Measurements from ENCODE around the gene ZMYND15.

GRCh38 chr17:4772235-4772613, 32.6 kb downstream of the ZMYND15 start:
- TF ChIP-seq EZH2phosphoT487 (IDR thresholded peaks at IDR 0.05; ENCODE audit: insufficient read depth, low read depth) (no peak), EZH2 (IDR thresholded peaks at IDR 0.05; ENCODE audit: insufficient read depth, poor library complexity, severe bottlenecking) (no peak)

Data from GM23248 (cell line).